Ovary (tissue), 3 donors: ENCODE data around the gene DPY19L3.
"Not testable (repeated sequence)": the region's sequence is repeated elsewhere in the genome, so short reads cannot be mapped to it uniquely, and the experiment has no call there.

Source experiments
- EP300 ChIP-seq: sonication (generic); formaldehyde crosslinking; IDR thresholded peaks from one replicate; pipeline ENCODE4 v1.6.1; 2017; ENCODE audit warnings: antibody characterized with exemption
- TF ChIP-seq, protein P1 (sequence below), 3 donors: fragments of 450-650 bp in 2 of 3; fragments of 200-600 bp in 1 of 3; IDR thresholded peaks; one replicate each; pipeline versions ENCODE4 v1.5.1 to v1.8.0; 2016 to 2022; ENCODE audit warnings: antibody characterized with exemption in 3 of 3, mild to moderate bottlenecking in 1 of 3
- donor health status: DM: no; HTN: no; CAD: no.

DNA sequence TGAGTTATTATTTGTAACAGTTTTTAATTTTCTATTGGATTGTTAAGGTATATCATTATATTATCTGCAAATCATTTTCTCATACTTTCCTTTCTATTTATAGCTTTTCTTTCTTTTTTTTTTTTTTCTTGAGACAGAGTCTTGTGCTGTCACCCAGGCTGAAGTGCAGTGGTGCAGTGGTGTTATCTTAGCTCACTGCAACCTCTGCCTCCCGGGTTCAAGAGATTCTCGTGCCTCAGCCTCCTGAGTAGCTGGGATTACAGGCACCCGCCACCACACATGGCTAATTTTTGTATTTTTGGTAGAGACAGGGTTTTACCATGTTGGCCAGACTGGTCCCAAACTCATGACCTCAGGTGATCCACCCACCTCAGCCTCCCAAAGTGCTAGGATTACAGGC, 31.2 kb upstream of the DPY19L3 start:
- TF ChIP-seq, protein P1, sequence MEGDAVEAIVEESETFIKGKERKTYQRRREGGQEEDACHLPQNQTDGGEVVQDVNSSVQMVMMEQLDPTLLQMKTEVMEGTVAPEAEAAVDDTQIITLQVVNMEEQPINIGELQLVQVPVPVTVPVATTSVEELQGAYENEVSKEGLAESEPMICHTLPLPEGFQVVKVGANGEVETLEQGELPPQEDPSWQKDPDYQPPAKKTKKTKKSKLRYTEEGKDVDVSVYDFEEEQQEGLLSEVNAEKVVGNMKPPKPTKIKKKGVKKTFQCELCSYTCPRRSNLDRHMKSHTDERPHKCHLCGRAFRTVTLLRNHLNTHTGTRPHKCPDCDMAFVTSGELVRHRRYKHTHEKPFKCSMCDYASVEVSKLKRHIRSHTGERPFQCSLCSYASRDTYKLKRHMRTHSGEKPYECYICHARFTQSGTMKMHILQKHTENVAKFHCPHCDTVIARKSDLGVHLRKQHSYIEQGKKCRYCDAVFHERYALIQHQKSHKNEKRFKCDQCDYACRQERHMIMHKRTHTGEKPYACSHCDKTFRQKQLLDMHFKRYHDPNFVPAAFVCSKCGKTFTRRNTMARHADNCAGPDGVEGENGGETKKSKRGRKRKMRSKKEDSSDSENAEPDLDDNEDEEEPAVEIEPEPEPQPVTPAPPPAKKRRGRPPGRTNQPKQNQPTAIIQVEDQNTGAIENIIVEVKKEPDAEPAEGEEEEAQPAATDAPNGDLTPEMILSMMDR (IDR thresholded peaks at IDR 0.05): not testable (repeated sequence)
- not testable (repeated sequence) for TF ChIP-seq EP300
